Panc1 (cell line): ENCODE data around the gene RAPGEF5. TPM values are rescaled to one million over a fixed set of nuclear protein-coding genes. Genes with fewer than 3 reads are reported as not detected.

Source experiments
- ATAC-seq: fragments of 200-7000 bp; cut with Tn5 transposase; 2 replicates; pipeline ENCODE4 v1.9.1; 2020; ENCODE audit warnings: mild to moderate bottlenecking, moderate library complexity
- BruUV-seq: library from RNA; stranded (reverse); fragments of 400-500 nt; replicated peaks from 2 replicates; lab custom pipeline; 2021; lab: Mats Ljungman, UMichigan
- CTCF ChIA-PET: fragments of 300-600 bp; sonication (Branson Sonifier 250); formaldehyde crosslinking; loops from one replicate; lab custom pipeline; 2022; ENCODE audit warnings: antibody characterized with exemption; lab: Charles Lee
- POLR2A ChIA-PET: fragments of 300-600 bp; sonication (Branson Sonifier 250); formaldehyde crosslinking; loops from one replicate; lab custom pipeline; 2022; ENCODE audit warnings: antibody characterized with exemption; lab: Charles Lee
- DNase-seq: peaks from one replicate; pipeline ENCODE4 v3.0.0-alpha.2; 2010; ENCODE audit warnings: low read depth, low spot score
- H3K27ac ChIP-seq: 2 replicates; pipeline ENCODE4 v1.5.1; 2011; ENCODE audit warnings: mild to moderate bottlenecking, low read length, inconsistent platforms
- H3K27me3 ChIP-seq: fragments of 200-500 bp; sonication (Bioruptor generic); 2 replicates; pipeline ENCODE4 v1.6.0; 2014; ENCODE audit warnings: low read length, inconsistent platforms; ENCODE audit not compliant: control insufficient read depth, insufficient read depth
- H3K36me3 ChIP-seq: fragments of 200-500 bp; sonication (Bioruptor generic); 2 replicates; pipeline ENCODE4 v1.5.1; 2014; ENCODE audit warnings: inconsistent platforms, mild to moderate bottlenecking, low read length, moderate library complexity; ENCODE audit not compliant: control insufficient read depth, insufficient read depth
- H3K4me1 ChIP-seq: 2 replicates; pipeline ENCODE4 v1.5.1; 2011; ENCODE audit warnings: inconsistent platforms, mild to moderate bottlenecking, low read length, moderate library complexity; ENCODE audit not compliant: control insufficient read depth, insufficient read depth
- H3K4me3 ChIP-seq, 2 experiments: 2 replicates each; pipeline ENCODE4 v1.5.1; 2011 to 2012; ENCODE audit warnings: low read depth in 2 of 2, low read length in 2 of 2, mild to moderate bottlenecking in 2 of 2, inconsistent platforms in 1 of 2, moderate library complexity in 1 of 2
- H3K9me3 ChIP-seq: fragments of 200-500 bp; sonication (Bioruptor generic); 2 replicates; pipeline ENCODE4 v1.5.1; 2014; ENCODE audit warnings: low read depth, mild to moderate bottlenecking, inconsistent platforms, low read length, moderate library complexity; ENCODE audit not compliant: control insufficient read depth, insufficient read depth
- CTCF ChIP-seq: fragments of 450-650 bp; IDR thresholded peaks from 2 replicates; pipeline ENCODE4 v1.5.1; 2017; ENCODE audit warnings: mild to moderate bottlenecking
- POLR2AphosphoS5 ChIP-seq: IDR thresholded peaks from 2 replicates; pipeline ENCODE4 v1.6.1; 2012; ENCODE audit warnings: mild to moderate bottlenecking, low read depth, low read length, moderate library complexity
- REST ChIP-seq, 2 experiments: IDR thresholded peaks; 2 replicates each; pipeline ENCODE4 v1.6.1; 2011 to 2012; ENCODE audit warnings: low read depth in 2 of 2, control low read depth in 1 of 2, low read length in 1 of 2, mild to moderate bottlenecking in 1 of 2, moderate library complexity in 1 of 2; ENCODE audit not compliant: insufficient read depth in 1 of 2
- SIN3A ChIP-seq: IDR thresholded peaks from 2 replicates; pipeline ENCODE4 v1.6.1; 2012; ENCODE audit warnings: low read depth, mild to moderate bottlenecking, low read length, moderate library complexity, borderline replicate concordance; ENCODE audit not compliant: insufficient read depth
- TCF7L2 ChIP-seq: IDR thresholded peaks from 2 replicates; pipeline ENCODE4 v1.6.1; 2011; ENCODE audit warnings: mild to moderate bottlenecking, low read depth, low read length, inconsistent platforms
- in situ Hi-C: cut with HindIII; loops from 2 replicates; pipeline ENCODE4 v1.10.0; 2016; ENCODE audit warnings: low sequenced_read_pairs, low pct_unique_long_range_greater_than_20kb
- intact Hi-C: fragments of 100-400 bp; cut with micrococcal nuclease; formaldehyde crosslinking; loops from one replicate; pipeline ENCODE4 v1.10.0; 2022; ENCODE audit not compliant: unreplicated experiment
- total RNA-seq: library from RNA; stranded (reverse); gene quantifications from one replicate; pipeline ENCODE4 v1.2.1, GENCODE V29; 2021; ENCODE audit not compliant: unreplicated experiment

Gene RAPGEF5
- total RNA-seq, 1 experiment from 2014 or later, result 1.4 TPM

- ChIA-PET POLR2A (interaction anchor here (0.7 kb wide), 1 partner anchor 841 kb away, joined by 8 read pairs; no protein-coding TSS in a partner anchor), CTCF (no interaction called here)
- ATAC-seq (no peak), DNase-seq (no peak)
- no peaks in the 10 kb centered on the region for H3K4me1 ChIP-seq
- no TSS peak for BruUV-seq
- 0 out of 2 replicates have a peak, but pooled peaks cover 2% of the 10 kb centered on the region for H3K27me3 ChIP-seq
- H3K36me3 ChIP-seq, result no peaks in the 10 kb centered on the region
- intact Hi-C loops (no loop called here), in situ Hi-C loops (no loop called here)
- no peaks in the 10 kb centered on the region for H3K9me3 ChIP-seq
- H3K27ac ChIP-seq, result no peak overlapping the region
- H3K4me3 ChIP-seq, result no peak overlapping the region
- no peak for TF ChIP-seq CTCF
- TF ChIP-seq SIN3A, result no peak
- TF ChIP-seq REST (IDR thresholded peaks at IDR 0.05; ENCODE audit: insufficient read depth in 1 of 2, low read depth in 2 of 2, low read length in 1 of 2), result no peak
- no peak for TF ChIP-seq TCF7L2
- TF ChIP-seq POLR2AphosphoS5, result no peak
Observed at GRCh38 chr7:22189230-22189629, 167.7 kb downstream of the RAPGEF5 start.

GRCh38 chr7:22187691-22188348, 169.1 kb downstream of the RAPGEF5 start:
- Histone ChIP-seq H3K4me3 (no peak overlapping the region), H3K27ac (no peak overlapping the region), H3K4me1 (no peaks in the 10 kb centered on the region), H3K36me3 (no peaks in the 10 kb centered on the region), H3K9me3 (no peaks in the 10 kb centered on the region), H3K27me3 (0 out of 2 replicates have a peak, but pooled peaks cover 5% of the 10 kb centered on the region)
- intact Hi-C loops (no loop called here), in situ Hi-C loops (no loop called here)
- ATAC-seq (no peak), DNase-seq (no peak)
- no TSS peak for BruUV-seq
- CTCF ChIA-PET, result no interaction called here
- TF ChIP-seq POLR2AphosphoS5 (no peak), SIN3A (no peak), REST (IDR thresholded peaks at IDR 0.05; ENCODE audit: insufficient read depth in 1 of 2, low read depth in 2 of 2, low read length in 1 of 2) (no peak)
- POLR2A ChIA-PET, result no interaction called here
